Airway epithelial cell (primary cell): ENCODE measurements around the gene DYNLT1. TPM values are rescaled to one million over a fixed set of nuclear protein-coding genes. Genes with fewer than 3 reads are reported as not detected.

Source experiments
- total RNA-seq: library from RNA; depleted of rRNA; stranded (reverse); fragments of >200 nt; gene quantifications from 2 replicates; pipeline ENCODE4 v1.2.3, GENCODE V29; 2015

The DYNLT1 gene
- 142 and 149 TPM in 2 replicates for total RNA-seq

GRCh38 chr6:158644231-158645063 lies at the start of gene DYNLT1:
Gene DYNLT1 (minus strand): TSS chr6:158644743. CDS start chr6:158644708, 35 bp downstream.

DNA sequence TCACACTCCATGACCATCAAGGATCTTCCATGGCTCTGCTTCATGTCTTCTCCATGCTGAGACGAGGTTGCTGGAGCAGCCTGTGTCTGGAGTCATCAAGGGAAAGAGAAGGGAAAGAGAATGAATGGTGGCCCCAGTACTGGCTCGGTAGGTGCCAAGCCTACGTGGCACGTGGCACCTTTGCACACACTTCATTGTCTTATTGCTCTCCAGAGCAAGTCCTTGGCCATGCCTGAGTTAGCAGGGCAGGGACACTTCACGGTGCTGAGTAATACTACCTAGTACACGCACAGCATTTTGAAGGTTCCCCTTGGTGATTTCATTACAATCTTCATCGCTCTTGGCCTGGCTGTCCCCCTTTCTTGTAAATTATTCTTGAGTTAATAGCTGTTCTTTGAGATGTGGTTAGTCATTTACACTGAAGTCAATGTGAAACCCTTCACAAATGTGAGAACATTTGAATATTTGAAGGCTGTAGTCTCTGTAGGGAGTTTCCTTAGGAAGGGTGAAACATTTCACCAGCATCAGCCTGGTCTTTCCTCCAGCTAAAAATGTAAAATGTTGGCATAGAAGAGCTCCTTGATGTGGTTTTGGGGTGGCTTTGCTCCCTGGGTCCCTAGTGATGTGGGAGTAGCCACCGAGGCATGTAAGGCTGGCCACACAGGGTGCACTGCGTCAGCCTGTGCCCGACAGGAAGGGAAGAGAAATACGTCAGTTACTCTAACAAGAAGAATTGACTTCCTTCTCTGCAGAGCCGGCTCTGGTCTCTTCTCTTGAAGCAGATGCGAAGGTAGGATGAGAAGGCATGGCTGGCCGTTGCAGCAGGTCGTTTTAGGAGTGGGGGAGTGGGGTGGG lies 5.0 kb upstream of the DYNLT1 start, which contains the start of gene SYTL3:
TSS of gene SYTL3 (plus strand) at position 766 of the 855 bp plus-strand sequence. CDS start 13,215 bp downstream, outside the sequence.

Other genes starting within 250 kb of the DYNLT1 start
- gene TMEM181, start 84.7 kb downstream of the DYNLT1 start, total RNA-seq, result 13.4 and 18.3 TPM in 2 replicates
- gene SYTL3, start 5.3 kb upstream of the DYNLT1 start, total RNA-seq, result 0.99 and 1.5 TPM in 2 replicates
- 219 and 247 TPM in 2 replicates for gene EZR, start 174.6 kb upstream of the DYNLT1 start, total RNA-seq